LNCAP (cell line): ENCODE results near the gene ELAC1.

Experiments
- CTCF ChIP-seq: fragments of 450-650 bp; IDR thresholded peaks from 2 replicates; pipeline ENCODE4 v1.5.1; 2017; ENCODE audit warnings: mild to moderate bottlenecking

ELAC1 gene

GRCh38 chr18:50977037-50977760, 9.4 kb downstream of the ELAC1 start:
- no peak for TF ChIP-seq CTCF

- no peak for TF ChIP-seq CTCF
Observed at GRCh38 chr18:50981381-50981780, 13.5 kb downstream of the ELAC1 start.

GRCh38 chr18:50982086-50982801, 14.4 kb downstream of the ELAC1 start:
- no peak for TF ChIP-seq CTCF

- TF ChIP-seq CTCF = peak; percentile 53; the same call in 1 of the 2 replicates
Observed at GRCh38 chr18:50982802-50983179, 15.0 kb downstream of the ELAC1 start.

- no peak for TF ChIP-seq CTCF
Observed at GRCh38 chr18:50986360-50987087, 18.7 kb downstream of the ELAC1 start.

GRCh38 chr18:50987261-50987660, 19.4 kb downstream of the ELAC1 start:
- TF ChIP-seq CTCF = no peak

- TF ChIP-seq CTCF = no peak
Observed at GRCh38 chr18:50989711-50990110, 21.9 kb downstream of the ELAC1 start.
